GM12874 (cell line): ENCODE measurements around the gene GZMH.

Experiments
- CTCF ChIP-seq: IDR thresholded peaks from 2 replicates; pipeline ENCODE4 v1.5.1; 2011; ENCODE audit warnings: low read depth, mild to moderate bottlenecking, control low read depth, low read length, moderate library complexity; ENCODE audit not compliant: insufficient read depth

Gene GZMH

GRCh38 chr14:24607635-24608514, 1.6 kb downstream of the GZMH start:
- no peak for TF ChIP-seq CTCF

- TF ChIP-seq CTCF = no peak
Measured at GRCh38 chr14:24607081-24607480, 2.4 kb downstream of the GZMH start.

- no peak for TF ChIP-seq CTCF
Measured at GRCh38 chr14:24606297-24606696, 3.2 kb downstream of the GZMH start.

- peak; percentile 96 for TF ChIP-seq CTCF
Measured at GRCh38 chr14:24605435-24606190, 3.9 kb downstream of the GZMH start.

- TF ChIP-seq CTCF = no peak
Measured at GRCh38 chr14:24597403-24597802, 12.1 kb downstream of the GZMH start.

- no peak for TF ChIP-seq CTCF
Measured at GRCh38 chr14:24595073-24595808, 14.2 kb downstream of the GZMH start.

- no peak for TF ChIP-seq CTCF
Measured at GRCh38 chr14:24578558-24578957, 30.9 kb downstream of the GZMH start.
